Lower leg skin (tissue), 3 donors: ENCODE measurements around the gene MYRIP.

Experiments used
- CTCF ChIP-seq, 3 donors: fragments of 450-650 bp; IDR thresholded peaks; one replicate each; pipeline ENCODE4 v1.5.1; 2016; ENCODE audit warnings: antibody characterized with exemption in 3 of 3, mild to moderate bottlenecking in 3 of 3, moderate library complexity in 2 of 3
- POLR2A ChIP-seq, 2 donors: fragments of 450-650 bp; IDR thresholded peaks; one replicate each; pipeline ENCODE4 v1.6.1; 2016 to 2017; ENCODE audit warnings: antibody characterized with exemption in 2 of 2, mild to moderate bottlenecking in 1 of 2, moderate library complexity in 1 of 2

GRCh38 chr3:40162616-40163015 lies 353.2 kb downstream of the MYRIP start:
- no peak for TF ChIP-seq POLR2A (IDR thresholded peaks at IDR 0.05)
- TF ChIP-seq CTCF (IDR thresholded peaks at IDR 0.05): no peak
